SJCRH30 (cell line): Measurements from ENCODE around the gene SI. TPM values are rescaled to one million over a fixed set of nuclear protein-coding genes. Genes with fewer than 3 reads are reported as not detected.

ENCODE experiments used
- total RNA-seq: library from RNA; depleted of rRNA; stranded (reverse); fragments of >200 nt; shearing (Covaris generic); gene quantifications from 2 replicates; pipeline ENCODE4 v1.2.3, GENCODE V29; 2014; rRNA removed

The SI gene
- total RNA-seq, 1 experiment from 2014 or later: not detected

Other genes with a start within 250 kb of the SI start
- not detected in 2 replicates for gene SLITRK3, start 117.9 kb upstream of the SI start, total RNA-seq